ENCODE data around the gene WFDC6. TPM values are rescaled to one million over a fixed set of nuclear protein-coding genes. Genes with fewer than 3 reads are reported as not detected.

Gene WFDC6
- total and polyA plus RNA-seq, 11 donors, result not detected

- no peak overlapping the region for H3K4me3 ChIP-seq
- H3K36me3 ChIP-seq, result no peaks in the 10 kb centered on the region
- 46 to 64% (median 58%) methylated on average over 1 of the region's 1 CpG for WGBS, 4 donors
- DNase-seq (no peak), ATAC-seq (no peak)
- no peaks in the 10 kb centered on the region for H3K9me3 ChIP-seq
- intact Hi-C loops (cut with DNase I), result no loop called here
- H3K27ac ChIP-seq, result no peak overlapping the region
- peaks cover 0 to 4% (median 0%) of the 10 kb centered on the region in 12 donors for H3K4me1 ChIP-seq
- TF ChIP-seq POLR2A (IDR thresholded peaks at IDR 0.05) (no peak), CTCF (IDR thresholded peaks at IDR 0.05) (no peak)
- H3K27me3 ChIP-seq, result peaks cover 0 to 30% (median 11%) of the 10 kb centered on the region in 9 donors
Observed at GRCh38 chr20:45502561-45502960, 36.7 kb downstream of the WFDC6 start.

GRCh38 chr20:45501600-45501999, 37.7 kb downstream of the WFDC6 start:
- Histone ChIP-seq H3K9me3 (no peaks in the 10 kb centered on the region), H3K27me3 (peaks cover 0 to 37% (median 11%) of the 10 kb centered on the region in 9 donors), H3K4me3 (no peak overlapping the region), H3K36me3 (no peaks in the 10 kb centered on the region), H3K27ac (peak overlapping the region in 1 of 12 donors; percentile 30), H3K4me1 (peaks cover 0 to 4% (median 0%) of the 10 kb centered on the region in 12 donors)
- DNase-seq (no peak), ATAC-seq (no peak)
- WGBS, 4 donors, result 24 to 43% (median 35%) methylated on average over 1 of the region's 1 CpG
- intact Hi-C loops (cut with DNase I), result no loop called here
- TF ChIP-seq CTCF (IDR thresholded peaks at IDR 0.05), result no peak
- no peak for TF ChIP-seq POLR2A (IDR thresholded peaks at IDR 0.05)

GRCh38 chr20:45500022-45500421, 39.3 kb downstream of the WFDC6 start:
- WGBS, 4 donors, result 69 to 76% (median 75%) methylated on average over 5 to 6 of the region's 6 CpGs
- H3K27me3 ChIP-seq, result peaks cover 0 to 41% (median 9%) of the 10 kb centered on the region in 9 donors
- H3K36me3 ChIP-seq, result no peaks in the 10 kb centered on the region
- no peak for TF ChIP-seq POLR2A (IDR thresholded peaks at IDR 0.05)
- no peak for TF ChIP-seq CTCF (IDR thresholded peaks at IDR 0.05)
- H3K9me3 ChIP-seq, result no peaks in the 10 kb centered on the region
- H3K4me1 ChIP-seq, result peaks cover 0 to 4% (median 0%) of the 10 kb centered on the region in 12 donors
- H3K4me3 ChIP-seq, result no peak overlapping the region
- no peak for ATAC-seq
- intact Hi-C loops (cut with DNase I), result no loop called here
- DNase-seq, result peak in 1 of 5 donors; percentile 24
- no peak overlapping the region for H3K27ac ChIP-seq

GRCh38 chr20:45497971-45498494, 41.2 kb downstream of the WFDC6 start:
- peaks cover 0 to 35% (median 6%) of the 10 kb centered on the region in 9 donors for H3K27me3 ChIP-seq
- ATAC-seq, result no peak
- no peaks in the 10 kb centered on the region for H3K9me3 ChIP-seq
- TF ChIP-seq CTCF (IDR thresholded peaks at IDR 0.05), result no peak
- no peak for TF ChIP-seq POLR2A (IDR thresholded peaks at IDR 0.05)
- peaks cover 0 to 4% (median 0%) of the 10 kb centered on the region in 12 donors for H3K4me1 ChIP-seq
- intact Hi-C loops (cut with DNase I), result no loop called here
- H3K27ac ChIP-seq, result no peak overlapping the region
- DNase-seq, result no peak
- no peak overlapping the region for H3K4me3 ChIP-seq
- H3K36me3 ChIP-seq, result no peaks in the 10 kb centered on the region
- WGBS, 4 donors, result 74 to 86% (median 77%) methylated on average over 3 of the region's 3 CpGs

Data from heart left ventricle (tissue), 16 donors.